K562 (cell line): ENCODE data around the gene MLC1. TPM values are rescaled to one million over a fixed set of nuclear protein-coding genes. Genes with fewer than 3 reads are reported as not detected.

Experiments
- CEBPB ChIP-seq: fragments of 450-650 bp; IDR thresholded peaks from 2 replicates; pipeline ENCODE4 v1.6.1; 2016; ENCODE audit warnings: missing genetic modification characterization, missing compliant biosample characterization
- CHD4 ChIP-seq: fragments of 200-600 bp; sonication (generic); IDR thresholded peaks from 3 replicates; pipeline ENCODE4 v1.6.1; 2012; ENCODE audit warnings: low read depth, mild to moderate bottlenecking, mixed read lengths, low read length, inconsistent platforms; ENCODE audit not compliant: insufficient read depth, insufficient replicate concordance, poor library complexity, severe bottlenecking
- CREB3 ChIP-seq: fragments of 450-650 bp; conservative IDR thresholded peaks from 2 replicates; pipeline ENCODE4 v1.6.1; 2016; ENCODE audit warnings: missing genetic modification characterization, low read depth, mild to moderate bottlenecking, missing compliant biosample characterization, moderate library complexity
- DMBX1 ChIP-seq: fragments of 250-450 bp; sonication (Bioruptor Pico); IDR thresholded peaks from 2 replicates; pipeline ENCODE4 v1.8.0; 2022; ENCODE audit warnings: inconsistent platforms, mild to moderate bottlenecking, moderate library complexity, borderline replicate concordance
- E2F6 ChIP-seq, 2 experiments: IDR thresholded peaks; 2 replicates each; pipeline ENCODE4 v1.6.1; 2011; ENCODE audit warnings: borderline replicate concordance in 1 of 2, control low read depth in 1 of 2, low read depth in 1 of 2, low read length in 1 of 2, mild to moderate bottlenecking in 1 of 2, mixed read lengths in 1 of 2, moderate library complexity in 1 of 2; ENCODE audit not compliant: insufficient read depth in 1 of 2, insufficient read length in 1 of 2, poor library complexity in 1 of 2, severe bottlenecking in 1 of 2; ENCODE audit errors: extremely low read depth in 1 of 2
- HLTF ChIP-seq: fragments of 450-650 bp; IDR thresholded peaks from 2 replicates; pipeline ENCODE4 v1.6.1; 2016
- HNRNPL ChIP-seq: fragments of 200-400 bp; formaldehyde crosslinking; IDR thresholded peaks from 2 replicates; pipeline ENCODE4 v1.6.1; 2017; ENCODE audit warnings: low read depth, mild to moderate bottlenecking, low read length
- NR2C2 ChIP-seq, 2 experiments: fragments of 200-800 bp in 1 of 2; sonication (Bioruptor generic) in 1 of 2; sonication (generic) in 1 of 2; formaldehyde crosslinking in 1 of 2; IDR thresholded peaks; 2 replicates each; pipeline versions ENCODE4 v1.6.1 to v1.8.0; 2016 to 2022; ENCODE audit warnings: mild to moderate bottlenecking in 1 of 2, missing compliant biosample characterization in 1 of 2, missing genetic modification characterization in 1 of 2, missing genetic modification reagents in 1 of 2
- POLR2G ChIP-seq: fragments of 200-400 bp; formaldehyde crosslinking; IDR thresholded peaks from 2 replicates; pipeline ENCODE4 v1.6.1; 2017; ENCODE audit warnings: low read depth, mild to moderate bottlenecking, antibody characterized with exemption, low read length, moderate library complexity
- RBFOX2 ChIP-seq: fragments of 200-400 bp; formaldehyde crosslinking; IDR thresholded peaks from 2 replicates; pipeline ENCODE4 v1.6.1; 2017; ENCODE audit warnings: low read depth, mild to moderate bottlenecking, low read length, moderate library complexity
- TAF15 ChIP-seq: fragments of 200-400 bp; formaldehyde crosslinking; IDR thresholded peaks from 2 replicates; pipeline ENCODE4 v1.6.1; 2017; ENCODE audit warnings: mild to moderate bottlenecking, low read depth, low read length, moderate library complexity
- ZBTB11 ChIP-seq, 3 experiments: fragments of 200-800 bp in 1 of 3; fragments of 250-450 bp in 1 of 3; fragments of 450-650 bp in 1 of 3; sonication (Bioruptor Pico) in 1 of 3; sonication (Bioruptor generic) in 1 of 3; formaldehyde crosslinking in 1 of 3; IDR thresholded peaks; 2 replicates each; pipeline versions ENCODE4 v1.6.1 to v1.8.0; 2016 to 2022; ENCODE audit warnings: mild to moderate bottlenecking in 2 of 3, missing genetic modification characterization in 2 of 3, missing compliant biosample characterization in 1 of 3, moderate library complexity in 1 of 3
- ZBTB26 ChIP-seq: fragments of 450-650 bp; formaldehyde crosslinking; IDR thresholded peaks from 2 replicates; pipeline ENCODE4 v1.4.0; 2022; ENCODE audit warnings: missing genetic modification characterization
- ZBTB9 ChIP-seq: fragments of 450-650 bp; formaldehyde crosslinking; IDR thresholded peaks from 2 replicates; pipeline ENCODE4 v1.4.0; 2020; ENCODE audit warnings: mild to moderate bottlenecking, moderate library complexity
- ZNF175 ChIP-seq: fragments of 200-800 bp; sonication (Bioruptor generic); IDR thresholded peaks from 2 replicates; pipeline ENCODE4 v1.6.1; 2016; ENCODE audit warnings: low read depth, mild to moderate bottlenecking, missing genetic modification characterization, missing compliant biosample characterization
- ZNF311 ChIP-seq: fragments of 250-450 bp; sonication (Bioruptor Pico); IDR thresholded peaks from 2 replicates; pipeline ENCODE4 v1.4.0; 2020; ENCODE audit warnings: mild to moderate bottlenecking, moderate library complexity
- polyA plus RNA-seq, 8 experiments: library from polyadenylated mRNA; depleted of rRNA in 4 of 8; stranded (reverse) in 5 of 8; unstranded in 3 of 8; fragments of >200 nt; fragmentation: Nextera tagmentation in 2 of 8; fragmentation: Illumina TruSeq in 1 of 8; extraction: Ambion mirVana in 2 of 8; extraction: Trizol in 1 of 8; gene quantifications; 2 replicates each; pipeline versions ENCODE4 v1.2.1 to v1.2.3, GENCODE V29; 2011 to 2014; ENCODE audit warnings: inconsistent platforms in 1 of 8, missing spikeins in 1 of 8
- total RNA-seq, 7 experiments: library from RNA; depleted of rRNA in 6 of 7; stranded (reverse); fragments of >200 nt in 6 of 7; fragmentation: Illumina TruSeq in 2 of 7; extraction: Trizol in 2 of 7; gene quantifications; 2 replicates each; pipeline versions ENCODE4 v1.2.1 to v1.2.3, GENCODE V29; 2011 to 2021; ENCODE audit warnings: low replicate concordance in 1 of 7

Gene MLC1
- total and polyA plus RNA-seq, 9 of the 15 experiments (the other 6 are each of a cell fraction or from before 2014, with no cell fraction given): 0.06 to 0.98 (median 0.39) TPM

GRCh38 chr22:50119169-50119767 lies 34.0 kb upstream of the MLC1 start (continued):
- TF ChIP-seq ZBTB11 (CRISPR knock-in tag; IDR thresholded peaks at IDR 0.05) (peak in 1 of 3 experiments; percentile 20; a peak in 1 of 6 replicates), DMBX1 (CRISPR knock-in tag) (no peak; the same call in 1 of the 2 replicates), ZNF311 (CRISPR knock-in tag) (0 out of 2 replicates have a peak, but pooled peaks have one; percentile 30), ZNF175 (CRISPR knock-in tag) (peak; percentile 44; the same call in 1 of the 2 replicates), HLTF (no peak), TAF15 (no peak), ZBTB26 (CRISPR knock-in tag) (no peak), CREB3 (tag) (peak; percentile 39; the same call in 1 of the 2 replicates), POLR2G (peak; percentile 39; the same call in 1 of the 2 replicates), NR2C2 (CRISPR knock-in tag; IDR thresholded peaks at IDR 0.05) (no peak), NR2C2 (tag; IDR thresholded peaks at IDR 0.05) (0 out of 2 replicates have a peak, but pooled peaks have one; percentile 4), E2F6 (IDR thresholded peaks at IDR 0.05; ENCODE audit: borderline replicate concordance in 1 of 2, extremely low read depth in 1 of 2, insufficient read depth in 1 of 2, insufficient read length in 1 of 2, low read depth in 1 of 2, low read length in 1 of 2, poor library complexity in 1 of 2, severe bottlenecking in 1 of 2) (peak in 1 of 2 experiments; percentile 28), ZBTB9 (CRISPR knock-in tag) (peak; percentile 27; the same call in 1 of the 2 replicates), HNRNPL (no peak), RBFOX2 (peak; percentile 62), CHD4 (no peak), CEBPB (no peak)
